ENCODE data around the gene DPAGT1. TPM values are rescaled to one million over a fixed set of nuclear protein-coding genes. Genes with fewer than 3 reads are reported as not detected.

DPAGT1 gene
- total RNA-seq, 1 experiment from 2014 or later, result 41.1 TPM

GRCh38 chr11:119148720-119149017 lies 47.0 kb upstream of the DPAGT1 start:
- POLR2A ChIA-PET (ENCODE audit: unreplicated experiment), result no interaction called here
- Histone ChIP-seq H3K4me2 (peak overlapping the region; percentile 99), H3K4me1 (replicated peaks; ENCODE audit: insufficient read depth) (peaks cover 9% of the 10 kb centered on the region; the same call in 1 of the 2 replicates), H3K9me2 (ENCODE audit: insufficient read depth) (no peaks in the 10 kb centered on the region), H3K36me3 (ENCODE audit: low read depth) (no peaks in the 10 kb centered on the region), H2AFZ (peak overlapping the region; percentile 87), H3F3A (ENCODE audit: insufficient read depth, low read depth) (peaks cover 15% of the 10 kb centered on the region; the same call in 1 of the 2 replicates), H3K4me3 (peak overlapping the region; percentile 84), H3K79me2 (ENCODE audit: low read depth) (no peaks in the 10 kb centered on the region), H3K27ac (no peak overlapping the region), H3K27me3 (ENCODE audit: insufficient read depth, low read depth) (peaks cover 48% of the 10 kb centered on the region), H3K9me3 (ENCODE audit: insufficient read depth, low read depth) (no peaks in the 10 kb centered on the region), H4K20me1 (ENCODE audit: insufficient read depth) (no peaks in the 10 kb centered on the region)
- DNase-seq, result no peak
- CTCF ChIA-PET, result no interaction called here
- no peak for TF ChIP-seq CTCF (conservative IDR thresholded peaks at IDR 0.05)
- TF ChIP-seq EZH2 (IDR thresholded peaks at IDR 0.05; ENCODE audit: low read depth), result no peak; the same call in 1 of the 2 replicates
- no TSS peak for BruUV-seq (replicated peaks)
- intact Hi-C loops (cut with micrococcal nuclease; ENCODE audit: unreplicated experiment), result no loop called here

- POLR2A ChIA-PET (ENCODE audit: unreplicated experiment), result no interaction called here
These were observed 46.1 kb upstream of the DPAGT1 start for GRCh38 chr11:119147604-119148333.

GRCh38 chr11:119145551-119145950 lies 43.9 kb upstream of the DPAGT1 start:
- Histone ChIP-seq H3K4me3 (no peak overlapping the region), H3K4me2 (no peak overlapping the region), H3K36me3 (ENCODE audit: low read depth) (no peaks in the 10 kb centered on the region), H4K20me1 (ENCODE audit: insufficient read depth) (no peaks in the 10 kb centered on the region), H3K4me1 (replicated peaks; ENCODE audit: insufficient read depth) (peaks cover 9% of the 10 kb centered on the region; the same call in 1 of the 2 replicates), H3K9me3 (ENCODE audit: insufficient read depth, low read depth) (no peaks in the 10 kb centered on the region), H3K9me2 (ENCODE audit: insufficient read depth) (no peaks in the 10 kb centered on the region), H3K79me2 (ENCODE audit: low read depth) (no peaks in the 10 kb centered on the region), H3K27me3 (ENCODE audit: insufficient read depth, low read depth) (peaks cover 30% of the 10 kb centered on the region), H3F3A (ENCODE audit: insufficient read depth, low read depth) (peaks cover 13% of the 10 kb centered on the region; the same call in 1 of the 2 replicates), H3K27ac (no peak overlapping the region), H2AFZ (no peak overlapping the region)
- TF ChIP-seq CTCF (conservative IDR thresholded peaks at IDR 0.05) (no peak), EZH2 (IDR thresholded peaks at IDR 0.05; ENCODE audit: low read depth) (no peak)
- ChIA-PET POLR2A (ENCODE audit: unreplicated experiment) (no interaction called here), CTCF (interaction anchor here (1.0 kb wide), 1 partner anchor 25 kb away, joined by 4 read pairs; no protein-coding TSS in a partner anchor)
- no peak for DNase-seq
- intact Hi-C loops (cut with micrococcal nuclease; ENCODE audit: unreplicated experiment), result loop anchor here (1.0 kb wide), 1 partner anchor 52 kb away; no protein-coding TSS in a partner anchor
- BruUV-seq (replicated peaks), result no TSS peak

More at GRCh38 chr11:119147604-119148333, 46.1 kb upstream of the DPAGT1 start:
- peaks cover 41% of the 10 kb centered on the region for H3K27me3 ChIP-seq (ENCODE audit: insufficient read depth, low read depth)
- CTCF ChIA-PET, result interaction anchor here (0.5 to 1.1 kb wide), 2 partner anchors 10 to 16 kb away, joined by 4 to 5 read pairs; no protein-coding TSS in a partner anchor
- H4K20me1 ChIP-seq (ENCODE audit: insufficient read depth), result no peaks in the 10 kb centered on the region
- H3K4me3 ChIP-seq, result no peak overlapping the region
- H3K36me3 ChIP-seq (ENCODE audit: low read depth), result no peaks in the 10 kb centered on the region
- H2AFZ ChIP-seq, result no peak overlapping the region
- intact Hi-C loops (cut with micrococcal nuclease; ENCODE audit: unreplicated experiment), result no loop called here
- peaks cover 9% of the 10 kb centered on the region; the same call in 1 of the 2 replicates for H3K4me1 ChIP-seq (replicated peaks; ENCODE audit: insufficient read depth)
- TF ChIP-seq CTCF (conservative IDR thresholded peaks at IDR 0.05) (no peak), EZH2 (IDR thresholded peaks at IDR 0.05; ENCODE audit: low read depth) (no peak)
- H3K9me3 ChIP-seq (ENCODE audit: insufficient read depth, low read depth), result no peaks in the 10 kb centered on the region
- no peak overlapping the region for H3K4me2 ChIP-seq
- no TSS peak for BruUV-seq (replicated peaks)
- no peak overlapping the region for H3K27ac ChIP-seq
- DNase-seq, result no peak
- H3K9me2 ChIP-seq (ENCODE audit: insufficient read depth), result no peaks in the 10 kb centered on the region
- no peaks in the 10 kb centered on the region for H3K79me2 ChIP-seq (ENCODE audit: low read depth)
- H3F3A ChIP-seq (ENCODE audit: insufficient read depth, low read depth), result peaks cover 15% of the 10 kb centered on the region; the same call in 1 of the 2 replicates

Data from PC-9 (cell line).